B cell (primary cell): ENCODE results near the gene CARMIL1.

Experiments used
- EZH2 ChIP-seq: IDR thresholded peaks from 2 replicates; pipeline ENCODE4 v1.6.1; 2012; ENCODE audit warnings: borderline replicate concordance, low read depth, mild to moderate bottlenecking, moderate library complexity, low read length; ENCODE audit not compliant: insufficient read depth, poor library complexity, severe bottlenecking
- TF ChIP-seq, protein P1 (sequence below): fragments of 200-600 bp; IDR thresholded peaks from one replicate; pipeline ENCODE4 v1.8.0; 2022; ENCODE audit warnings: antibody characterized with exemption, mild to moderate bottlenecking

DNA sequence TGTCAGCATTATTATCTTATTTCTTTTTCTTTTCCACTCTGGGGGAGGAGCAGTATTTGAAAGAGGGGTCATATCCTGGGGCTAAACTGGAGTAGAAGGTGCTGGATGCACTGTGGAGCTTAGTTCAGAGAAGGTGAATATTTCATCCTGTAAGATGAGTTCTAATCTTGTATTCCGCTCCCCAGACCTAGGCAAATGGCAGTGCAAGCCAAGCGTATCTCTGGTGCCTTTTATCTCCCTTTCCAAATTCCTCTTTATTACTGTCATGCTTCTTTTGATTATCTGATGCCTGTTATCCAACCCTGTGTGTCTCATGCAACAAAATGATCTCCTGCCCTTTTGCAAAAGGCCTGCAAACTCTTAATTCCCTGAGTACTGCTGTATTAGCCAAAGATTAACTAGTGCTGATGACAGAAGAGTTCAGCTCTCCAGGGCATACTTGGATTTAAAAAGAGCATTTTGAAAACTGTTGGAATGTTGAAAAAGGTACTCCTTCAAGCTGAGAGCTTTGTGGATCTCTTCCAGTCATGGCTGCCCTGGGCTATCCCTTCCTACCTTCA lies 138.0 kb downstream of the CARMIL1 start:
- TF ChIP-seq, protein P1, sequence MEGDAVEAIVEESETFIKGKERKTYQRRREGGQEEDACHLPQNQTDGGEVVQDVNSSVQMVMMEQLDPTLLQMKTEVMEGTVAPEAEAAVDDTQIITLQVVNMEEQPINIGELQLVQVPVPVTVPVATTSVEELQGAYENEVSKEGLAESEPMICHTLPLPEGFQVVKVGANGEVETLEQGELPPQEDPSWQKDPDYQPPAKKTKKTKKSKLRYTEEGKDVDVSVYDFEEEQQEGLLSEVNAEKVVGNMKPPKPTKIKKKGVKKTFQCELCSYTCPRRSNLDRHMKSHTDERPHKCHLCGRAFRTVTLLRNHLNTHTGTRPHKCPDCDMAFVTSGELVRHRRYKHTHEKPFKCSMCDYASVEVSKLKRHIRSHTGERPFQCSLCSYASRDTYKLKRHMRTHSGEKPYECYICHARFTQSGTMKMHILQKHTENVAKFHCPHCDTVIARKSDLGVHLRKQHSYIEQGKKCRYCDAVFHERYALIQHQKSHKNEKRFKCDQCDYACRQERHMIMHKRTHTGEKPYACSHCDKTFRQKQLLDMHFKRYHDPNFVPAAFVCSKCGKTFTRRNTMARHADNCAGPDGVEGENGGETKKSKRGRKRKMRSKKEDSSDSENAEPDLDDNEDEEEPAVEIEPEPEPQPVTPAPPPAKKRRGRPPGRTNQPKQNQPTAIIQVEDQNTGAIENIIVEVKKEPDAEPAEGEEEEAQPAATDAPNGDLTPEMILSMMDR: no peak
- TF ChIP-seq EZH2: no peak
